GM12878 (cell line): ENCODE measurements around the gene BATF. TPM values are rescaled to one million over a fixed set of nuclear protein-coding genes. Genes with fewer than 3 reads are reported as not detected.

Source experiments
- CREM ChIP-seq: IDR thresholded peaks from 2 replicates; pipeline ENCODE4 v1.6.1; 2014; ENCODE audit warnings: antibody characterized with exemption, low read depth
- FOXM1 ChIP-seq: IDR thresholded peaks from 2 replicates; pipeline ENCODE4 v1.6.1; 2012; ENCODE audit warnings: low read depth, mild to moderate bottlenecking, inconsistent platforms, low read length, moderate library complexity
- MEF2B ChIP-seq: fragments of 450-650 bp; IDR thresholded peaks from 2 replicates; pipeline ENCODE4 v1.6.1; 2018; ENCODE audit warnings: mild to moderate bottlenecking, moderate library complexity; ENCODE audit not compliant: partially characterized antibody, poor library complexity, severe bottlenecking
- POU2F2 ChIP-seq: IDR thresholded peaks from 3 replicates; pipeline ENCODE4 v1.6.1; 2011; ENCODE audit warnings: low read depth, mild to moderate bottlenecking, low read length, borderline replicate concordance
- RBBP5 ChIP-seq: fragments of 200-600 bp; sonication (generic); conservative IDR thresholded peaks from 2 replicates; pipeline ENCODE4 v1.6.1; 2016
- RELA ChIP-seq: fragments of 450-650 bp; IDR thresholded peaks from 2 replicates; pipeline ENCODE4 v1.8.0; 2014; ENCODE audit warnings: borderline replicate concordance; ENCODE audit not compliant: partially characterized antibody
- SKIL ChIP-seq: fragments of 450-650 bp; IDR thresholded peaks from 2 replicates; pipeline ENCODE4 v1.6.1; 2017; ENCODE audit warnings: mild to moderate bottlenecking, low read depth, inconsistent platforms; ENCODE audit not compliant: poor library complexity, severe bottlenecking
- SPI1 ChIP-seq: IDR thresholded peaks from 2 replicates; pipeline ENCODE4 v1.6.1; 2011; ENCODE audit warnings: low read depth, mild to moderate bottlenecking, low read length, moderate library complexity, borderline replicate concordance; ENCODE audit not compliant: insufficient read depth
- STAT1 ChIP-seq: fragments of 450-650 bp; conservative IDR thresholded peaks from 2 replicates; pipeline ENCODE4 v1.6.1; 2014; ENCODE audit warnings: antibody characterized with exemption, mild to moderate bottlenecking
- TARDBP ChIP-seq: IDR thresholded peaks from 2 replicates; pipeline ENCODE4 v1.6.1; 2016; ENCODE audit warnings: borderline replicate concordance
- polyA plus RNA-seq, 11 experiments: library from polyadenylated mRNA; depleted of rRNA in 4 of 11; unstranded in 6 of 11; stranded (reverse) in 5 of 11; fragments of >200 nt; fragmentation: Nextera tagmentation in 4 of 11; fragmentation: Illumina TruSeq in 1 of 11; extraction: Ambion mirVana in 4 of 11; extraction: Trizol in 1 of 11; gene quantifications; 1 replicate in 1 of 11; 2 replicates in 10 of 11; pipeline versions ENCODE4 v1.2.1 to v1.2.3, GENCODE V29; 2011 to 2016; ENCODE audit warnings: inconsistent platforms in 2 of 11, missing spikeins in 2 of 11, low read depth in 1 of 11
- total RNA-seq, 4 experiments: library from RNA; depleted of rRNA in 3 of 4; stranded (reverse); fragments of >200 nt in 3 of 4; fragmentation: Illumina TruSeq in 1 of 4; extraction: Trizol in 1 of 4; gene quantifications; 2 replicates each; pipeline versions ENCODE4 v1.2.1 to v1.2.3, GENCODE V29; 2013 to 2021
- TF ChIP-seq, protein P1 (sequence below): fragments of 450-650 bp; IDR thresholded peaks from 2 replicates; pipeline ENCODE4 v1.6.1; 2017; ENCODE audit warnings: borderline replicate concordance
- TF ChIP-seq, protein P2 (sequence below): fragments of 450-650 bp; IDR thresholded peaks from 2 replicates; pipeline ENCODE4 v1.6.1; 2017; ENCODE audit warnings: mild to moderate bottlenecking
- TF ChIP-seq, protein P3 (sequence below): IDR thresholded peaks from 2 replicates; pipeline ENCODE4 v1.6.1; 2012; ENCODE audit warnings: low read depth, low read length, improper control_type of control experiment

BATF gene
- total and polyA plus RNA-seq, 10 of the 15 experiments (the other 5 are each of a cell fraction or from before 2014, with no cell fraction given), result 10.0 to 154 (median 103) TPM

GRCh38 chr14:75499084-75499875 lies 23.0 kb upstream of the BATF start (continued):
- no peak for TF ChIP-seq STAT1
- TF ChIP-seq CREM, result peak; percentile 63; the same call in 1 of the 2 replicates
- no peak for TF ChIP-seq TARDBP
- TF ChIP-seq SKIL, result peak; percentile 88
- TF ChIP-seq, protein P1, sequence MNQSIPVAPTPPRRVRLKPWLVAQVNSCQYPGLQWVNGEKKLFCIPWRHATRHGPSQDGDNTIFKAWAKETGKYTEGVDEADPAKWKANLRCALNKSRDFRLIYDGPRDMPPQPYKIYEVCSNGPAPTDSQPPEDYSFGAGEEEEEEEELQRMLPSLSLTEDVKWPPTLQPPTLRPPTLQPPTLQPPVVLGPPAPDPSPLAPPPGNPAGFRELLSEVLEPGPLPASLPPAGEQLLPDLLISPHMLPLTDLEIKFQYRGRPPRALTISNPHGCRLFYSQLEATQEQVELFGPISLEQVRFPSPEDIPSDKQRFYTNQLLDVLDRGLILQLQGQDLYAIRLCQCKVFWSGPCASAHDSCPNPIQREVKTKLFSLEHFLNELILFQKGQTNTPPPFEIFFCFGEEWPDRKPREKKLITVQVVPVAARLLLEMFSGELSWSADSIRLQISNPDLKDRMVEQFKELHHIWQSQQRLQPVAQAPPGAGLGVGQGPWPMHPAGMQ, result no peak
- no peak for TF ChIP-seq RELA
- TF ChIP-seq POU2F2, result peak; percentile 50; the same call in 1 of the 3 replicates
- TF ChIP-seq SPI1, result no peak
- TF ChIP-seq MEF2B, result peak; percentile 76
- TF ChIP-seq, protein P2, sequence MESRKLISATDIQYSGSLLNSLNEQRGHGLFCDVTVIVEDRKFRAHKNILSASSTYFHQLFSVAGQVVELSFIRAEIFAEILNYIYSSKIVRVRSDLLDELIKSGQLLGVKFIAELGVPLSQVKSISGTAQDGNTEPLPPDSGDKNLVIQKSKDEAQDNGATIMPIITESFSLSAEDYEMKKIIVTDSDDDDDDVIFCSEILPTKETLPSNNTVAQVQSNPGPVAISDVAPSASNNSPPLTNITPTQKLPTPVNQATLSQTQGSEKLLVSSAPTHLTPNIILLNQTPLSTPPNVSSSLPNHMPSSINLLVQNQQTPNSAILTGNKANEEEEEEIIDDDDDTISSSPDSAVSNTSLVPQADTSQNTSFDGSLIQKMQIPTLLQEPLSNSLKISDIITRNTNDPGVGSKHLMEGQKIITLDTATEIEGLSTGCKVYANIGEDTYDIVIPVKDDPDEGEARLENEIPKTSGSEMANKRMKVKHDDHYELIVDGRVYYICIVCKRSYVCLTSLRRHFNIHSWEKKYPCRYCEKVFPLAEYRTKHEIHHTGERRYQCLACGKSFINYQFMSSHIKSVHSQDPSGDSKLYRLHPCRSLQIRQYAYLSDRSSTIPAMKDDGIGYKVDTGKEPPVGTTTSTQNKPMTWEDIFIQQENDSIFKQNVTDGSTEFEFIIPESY, result 0 out of 2 replicates have a peak, but pooled peaks have one; percentile 16
- TF ChIP-seq FOXM1, result peak; percentile 82; the same call in 1 of the 2 replicates
- TF ChIP-seq RBBP5, result no peak
- TF ChIP-seq, protein P3, sequence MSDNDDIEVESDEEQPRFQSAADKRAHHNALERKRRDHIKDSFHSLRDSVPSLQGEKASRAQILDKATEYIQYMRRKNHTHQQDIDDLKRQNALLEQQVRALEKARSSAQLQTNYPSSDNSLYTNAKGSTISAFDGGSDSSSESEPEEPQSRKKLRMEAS, result no peak; the same call in 1 of the 2 replicates
